AG04449 (cell line): ENCODE measurements around the gene PARD3B.

ENCODE experiments used
- CTCF ChIA-PET: fragments of 350-600 bp; formaldehyde crosslinking; extraction: SDS; loops from one replicate; lab custom pipeline; 2021; ENCODE audit warnings: antibody characterized with exemption; lab: Yijun Ruan, JAX
- POLR2A ChIA-PET: fragments of 400-600, 350-600 bp; formaldehyde crosslinking; extraction: SDS; loops from one replicate; lab custom pipeline; 2020; ENCODE audit warnings: antibody characterized with exemption, inconsistent platforms; lab: Yijun Ruan, JAX
- DNase-seq: peaks from one replicate; pipeline ENCODE4 v3.0.0-alpha.2; 2010; ENCODE audit warnings: low read depth, low spot score
- H3K4me3 ChIP-seq: 2 replicates; pipeline ENCODE4 v1.5.1; 2011; ENCODE audit warnings: low read depth, mild to moderate bottlenecking, control low read depth, low read length
- TF ChIP-seq, protein P1 (sequence below): IDR thresholded peaks from one replicate; pipeline ENCODE4 v1.5.1; 2011; ENCODE audit warnings: mild to moderate bottlenecking, moderate library complexity, low read length, control low read depth, inconsistent platforms; ENCODE audit not compliant: insufficient read depth; ENCODE audit errors: missing control alignments

The PARD3B gene

DNA sequence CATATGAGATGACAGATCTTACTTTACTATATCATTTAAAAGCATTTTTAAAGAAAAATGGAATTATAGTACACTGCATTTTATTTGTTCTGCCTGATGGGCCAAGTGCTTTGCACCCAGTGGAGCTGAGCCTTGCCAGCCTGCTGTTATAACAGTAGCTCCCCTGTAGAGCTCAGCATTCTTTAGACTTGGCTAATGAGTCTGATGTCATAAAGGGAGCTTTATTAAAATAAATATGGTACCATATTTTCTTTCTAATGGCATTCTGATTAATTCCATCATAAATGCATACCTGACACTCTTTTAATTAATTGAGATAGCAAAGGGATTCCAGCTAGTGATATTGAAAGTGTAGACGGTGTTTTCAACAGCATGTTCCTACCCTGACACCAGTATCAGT, 40.7 kb downstream of the PARD3B start:
- no peak for DNase-seq

DNA sequence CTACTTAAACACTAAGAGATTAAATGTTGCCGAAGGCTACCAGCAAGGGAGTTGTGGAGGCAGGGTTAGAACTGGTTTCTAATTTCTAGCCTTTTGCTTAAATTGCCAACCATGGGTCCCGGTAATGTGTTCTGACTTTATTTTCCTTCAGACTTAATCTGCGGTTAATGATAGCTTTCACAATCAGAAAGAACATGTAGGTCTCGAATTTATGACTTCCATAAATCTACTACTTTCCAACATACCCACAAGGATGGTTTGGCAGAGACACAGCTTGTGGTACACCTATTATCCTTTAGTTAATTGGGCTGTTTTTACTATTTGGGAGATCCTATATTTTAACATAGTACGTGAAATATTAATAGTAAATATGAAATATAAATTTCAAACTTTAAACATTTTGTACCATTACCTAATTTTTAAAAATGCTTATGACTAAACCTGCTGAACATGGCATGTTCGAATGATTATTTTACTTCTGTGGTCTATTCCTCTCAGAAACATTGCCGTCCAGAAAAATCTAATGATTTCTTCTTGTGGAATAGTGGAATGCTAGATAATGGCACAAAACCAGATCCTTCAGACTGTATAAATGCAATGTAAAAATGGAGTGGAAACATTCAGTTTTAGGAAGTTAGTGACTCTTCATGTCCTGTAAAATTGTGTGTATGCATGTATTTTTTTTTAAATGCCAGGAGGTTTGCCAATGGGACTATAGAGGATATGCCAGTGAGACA, 41.3 kb downstream of the PARD3B start:
- TF ChIP-seq, protein P1, sequence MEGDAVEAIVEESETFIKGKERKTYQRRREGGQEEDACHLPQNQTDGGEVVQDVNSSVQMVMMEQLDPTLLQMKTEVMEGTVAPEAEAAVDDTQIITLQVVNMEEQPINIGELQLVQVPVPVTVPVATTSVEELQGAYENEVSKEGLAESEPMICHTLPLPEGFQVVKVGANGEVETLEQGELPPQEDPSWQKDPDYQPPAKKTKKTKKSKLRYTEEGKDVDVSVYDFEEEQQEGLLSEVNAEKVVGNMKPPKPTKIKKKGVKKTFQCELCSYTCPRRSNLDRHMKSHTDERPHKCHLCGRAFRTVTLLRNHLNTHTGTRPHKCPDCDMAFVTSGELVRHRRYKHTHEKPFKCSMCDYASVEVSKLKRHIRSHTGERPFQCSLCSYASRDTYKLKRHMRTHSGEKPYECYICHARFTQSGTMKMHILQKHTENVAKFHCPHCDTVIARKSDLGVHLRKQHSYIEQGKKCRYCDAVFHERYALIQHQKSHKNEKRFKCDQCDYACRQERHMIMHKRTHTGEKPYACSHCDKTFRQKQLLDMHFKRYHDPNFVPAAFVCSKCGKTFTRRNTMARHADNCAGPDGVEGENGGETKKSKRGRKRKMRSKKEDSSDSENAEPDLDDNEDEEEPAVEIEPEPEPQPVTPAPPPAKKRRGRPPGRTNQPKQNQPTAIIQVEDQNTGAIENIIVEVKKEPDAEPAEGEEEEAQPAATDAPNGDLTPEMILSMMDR: no peak
- POLR2A ChIA-PET: no interaction called here
- no peak for DNase-seq
- CTCF ChIA-PET: no interaction called here
- no peak overlapping the region for H3K4me3 ChIP-seq

More for the DNA sequence above, 40.7 kb downstream of the PARD3B start:
- no peak overlapping the region for H3K4me3 ChIP-seq
- ChIA-PET POLR2A (no interaction called here), CTCF (no interaction called here)
- TF ChIP-seq, protein P1: no peak

DNA sequence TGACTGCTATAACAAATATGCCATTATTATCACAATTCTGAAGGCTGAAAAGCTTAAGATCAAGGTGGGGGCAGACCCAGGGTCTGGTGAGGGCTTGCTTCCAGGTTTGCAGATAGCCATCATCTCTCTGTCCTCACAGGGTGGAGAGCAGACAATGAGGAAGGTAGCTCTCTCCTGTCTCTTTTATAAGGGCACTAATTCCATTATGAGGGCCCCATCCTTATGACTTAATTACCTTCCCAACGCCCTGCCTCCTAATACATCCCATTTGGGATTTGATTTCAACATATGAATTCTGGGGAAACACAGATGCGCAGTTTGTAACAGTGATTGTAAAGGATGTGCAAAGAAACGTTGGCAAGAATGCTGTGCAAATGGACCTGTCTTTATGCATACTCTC, 44.8 kb downstream of the PARD3B start:
- TF ChIP-seq, protein P1: no peak
- ChIA-PET POLR2A (no interaction called here), CTCF (no interaction called here)
- no peak for DNase-seq
- no peak overlapping the region for H3K4me3 ChIP-seq

DNA sequence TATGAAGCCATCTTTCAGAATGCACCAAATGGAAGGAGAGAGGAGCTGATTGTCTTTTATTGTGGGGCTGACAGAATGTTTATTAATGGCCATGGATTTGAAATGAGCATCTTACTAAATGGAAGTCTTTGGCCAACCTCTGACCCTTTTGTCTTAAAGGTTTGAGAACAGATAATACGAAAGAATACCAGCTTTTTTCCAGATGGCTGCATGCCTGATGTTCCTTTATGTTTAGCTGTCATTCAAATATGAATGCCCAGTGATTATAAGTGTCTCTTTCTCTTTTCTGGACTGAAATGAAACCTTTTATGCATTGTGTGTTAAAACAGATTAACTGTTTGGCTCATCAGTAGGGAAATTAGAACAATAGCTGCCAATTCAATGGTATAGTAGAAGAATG, 46.0 kb downstream of the PARD3B start:
- ChIA-PET CTCF (no interaction called here), POLR2A (no interaction called here)
- TF ChIP-seq, protein P1: no peak
- H3K4me3 ChIP-seq: no peak overlapping the region
- DNase-seq: no peak

DNA sequence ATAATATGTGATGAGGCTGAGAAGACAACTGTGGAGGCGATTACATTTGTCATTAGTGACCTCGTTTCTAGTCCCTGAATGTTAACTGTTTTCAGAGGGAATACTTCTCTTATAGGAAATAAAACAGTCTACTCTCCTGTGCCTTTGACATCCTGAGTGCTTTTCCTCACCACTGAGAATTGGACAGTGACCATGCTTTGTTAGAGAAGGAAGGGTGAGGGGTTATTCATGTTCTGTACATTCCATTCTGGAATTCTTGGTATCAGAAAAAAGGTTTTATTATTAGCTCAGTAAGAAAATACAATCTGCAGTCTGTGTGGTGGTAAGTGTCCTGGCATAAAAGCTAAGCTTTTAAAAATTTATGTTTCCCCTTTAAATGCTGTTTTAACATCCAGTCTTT, 58.8 kb downstream of the PARD3B start:
- POLR2A ChIA-PET: interaction anchor here (0.7 kb wide), 1 partner anchor 70 kb away, joined by 3 read pairs; no protein-coding TSS in a partner anchor
- peak; percentile 2 for DNase-seq

DNA sequence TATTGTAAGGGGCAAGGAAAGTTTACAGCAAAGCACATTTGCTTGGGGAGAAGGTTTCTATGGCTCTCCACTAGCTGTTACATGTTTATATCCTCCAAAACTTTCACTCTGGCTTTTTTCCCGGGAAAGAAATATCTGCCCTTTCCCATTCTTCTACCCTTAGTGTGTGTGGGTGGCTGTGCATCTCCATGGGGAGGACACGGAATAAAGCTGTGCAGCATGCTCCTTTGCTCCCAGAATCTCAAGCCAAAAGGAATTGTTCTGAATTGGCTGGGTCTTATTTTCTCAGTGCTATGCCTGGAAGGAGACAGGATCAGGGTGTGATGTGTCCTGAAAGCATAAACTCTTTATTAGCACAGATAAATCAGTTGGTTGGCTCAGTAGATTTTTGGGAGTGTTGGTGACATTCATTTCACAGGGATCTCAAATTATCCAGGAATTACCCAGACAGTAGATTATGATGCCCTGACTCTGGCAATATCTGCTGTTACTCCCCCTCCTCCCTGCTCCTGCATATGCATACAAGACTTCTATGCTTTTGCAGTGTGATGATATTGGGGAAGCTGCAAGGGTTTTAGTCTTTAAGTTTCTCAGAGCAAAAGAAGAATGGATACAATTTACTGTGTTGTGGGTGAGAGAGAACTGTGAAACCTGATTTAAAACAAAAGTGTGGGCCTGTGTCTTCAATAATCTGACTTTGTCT, 63.1 kb downstream of the PARD3B start:
- POLR2A ChIA-PET: no interaction called here
- no peak overlapping the region for H3K4me3 ChIP-seq
- DNase-seq: peak; percentile 5
- TF ChIP-seq, protein P1: no peak
- CTCF ChIA-PET: no interaction called here

More for the DNA sequence above, 58.8 kb downstream of the PARD3B start:
- CTCF ChIA-PET: no interaction called here
- TF ChIP-seq, protein P1: no peak
- no peak overlapping the region for H3K4me3 ChIP-seq
